Measurements from ENCODE around the gene ALDH4A1. TPM values are rescaled to one million over a fixed set of nuclear protein-coding genes. Genes with fewer than 3 reads are reported as not detected.

Gene ALDH4A1
- total and polyA plus RNA-seq, 2 experiments from 2014 or later, result 11.3 to 33.8 TPM

- no peaks in the 10 kb centered on the region for H3K27me3 ChIP-seq (ENCODE audit: insufficient read depth)
- H3K4me1 Mint-ChIP-seq, result peaks cover 12% of the 10 kb centered on the region
These were observed 3.8 kb downstream of the ALDH4A1 start for GRCh38 chr1:18898567-18898966.

More at GRCh38 chr1:18898567-18898966, 3.8 kb downstream of the ALDH4A1 start:
- TF ChIP-seq JUNB (IDR thresholded peaks at IDR 0.05; ENCODE audit: unreplicated experiment) (no peak), ZNF462 (CRISPR knock-in tag; IDR thresholded peaks at IDR 0.05) (no peak), ETS1 (IDR thresholded peaks at IDR 0.05) (no peak), POLR2AphosphoS5 (IDR thresholded peaks at IDR 0.05; ENCODE audit: low read depth) (no peak), NANOG (IDR thresholded peaks at IDR 0.05; ENCODE audit: borderline replicate concordance) (no peak), CTCF (conservative IDR thresholded peaks at IDR 0.05; ENCODE audit: low read depth in 2 of 2) (no peak), CREB1 (CRISPR knock-in tag; IDR thresholded peaks at IDR 0.05; ENCODE audit: low read depth) (no peak), EZH2 (IDR thresholded peaks at IDR 0.05; ENCODE audit: low read depth, unreplicated experiment) (no peak), STAT1 (IDR thresholded peaks at IDR 0.05; ENCODE audit: unreplicated experiment) (no peak), EZH2phosphoT487 (IDR thresholded peaks at IDR 0.05; ENCODE audit: unreplicated experiment) (no peak), ZNF114 (CRISPR knock-in tag; IDR thresholded peaks at IDR 0.05) (no peak), ZNF331 (CRISPR knock-in tag; IDR thresholded peaks at IDR 0.05; ENCODE audit: low read depth) (no peak), REST (IDR thresholded peaks at IDR 0.05; ENCODE audit: unreplicated experiment) (no peak)
- Histone ChIP-seq H3K36me3 (ENCODE audit: insufficient read depth) (no peaks in the 10 kb centered on the region), H4K20me1 (replicated peaks; ENCODE audit: insufficient read depth) (no peaks in the 10 kb centered on the region; the same call in 1 of the 2 replicates), H3K79me2 (replicated peaks; ENCODE audit: insufficient read depth) (peaks cover 12% of the 10 kb centered on the region), H3K4me1 (ENCODE audit: insufficient read depth) (peaks cover 12% of the 10 kb centered on the region), H2AFZ (no peak overlapping the region), H3F3A (replicated peaks; ENCODE audit: low read depth) (no peaks in the 10 kb centered on the region), H3K4me2 (no peak overlapping the region), H3K27ac (ENCODE audit: low read depth) (no peak overlapping the region), H3K9me2 (ENCODE audit: insufficient read depth) (no peaks in the 10 kb centered on the region), H3K4me3 (no peak overlapping the region)
- Mint-ChIP-seq H3K9me3 (no peaks in the 10 kb centered on the region; the same call in 2 of the 3 replicates), H3K36me3 (ENCODE audit: low read depth) (peaks cover 4% of the 10 kb centered on the region; the same call in 2 of the 3 replicates), H3K27me3 (ENCODE audit: insufficient read depth, low read depth, poor library complexity) (peaks cover 9% of the 10 kb centered on the region), H3K4me3 (no peak overlapping the region), H3K27ac (no peak overlapping the region)
- ATAC-seq, result no peak
- no peak for DNase-seq (ENCODE audit: low spot score)
